ENCODE data around the gene DENND6B. TPM values are rescaled to one million over a fixed set of nuclear protein-coding genes. Genes with fewer than 3 reads are reported as not detected.

DENND6B gene
- total RNA-seq, 1 experiment from 2014 or later = 2.5 TPM

- TF ChIP-seq, protein P1, sequence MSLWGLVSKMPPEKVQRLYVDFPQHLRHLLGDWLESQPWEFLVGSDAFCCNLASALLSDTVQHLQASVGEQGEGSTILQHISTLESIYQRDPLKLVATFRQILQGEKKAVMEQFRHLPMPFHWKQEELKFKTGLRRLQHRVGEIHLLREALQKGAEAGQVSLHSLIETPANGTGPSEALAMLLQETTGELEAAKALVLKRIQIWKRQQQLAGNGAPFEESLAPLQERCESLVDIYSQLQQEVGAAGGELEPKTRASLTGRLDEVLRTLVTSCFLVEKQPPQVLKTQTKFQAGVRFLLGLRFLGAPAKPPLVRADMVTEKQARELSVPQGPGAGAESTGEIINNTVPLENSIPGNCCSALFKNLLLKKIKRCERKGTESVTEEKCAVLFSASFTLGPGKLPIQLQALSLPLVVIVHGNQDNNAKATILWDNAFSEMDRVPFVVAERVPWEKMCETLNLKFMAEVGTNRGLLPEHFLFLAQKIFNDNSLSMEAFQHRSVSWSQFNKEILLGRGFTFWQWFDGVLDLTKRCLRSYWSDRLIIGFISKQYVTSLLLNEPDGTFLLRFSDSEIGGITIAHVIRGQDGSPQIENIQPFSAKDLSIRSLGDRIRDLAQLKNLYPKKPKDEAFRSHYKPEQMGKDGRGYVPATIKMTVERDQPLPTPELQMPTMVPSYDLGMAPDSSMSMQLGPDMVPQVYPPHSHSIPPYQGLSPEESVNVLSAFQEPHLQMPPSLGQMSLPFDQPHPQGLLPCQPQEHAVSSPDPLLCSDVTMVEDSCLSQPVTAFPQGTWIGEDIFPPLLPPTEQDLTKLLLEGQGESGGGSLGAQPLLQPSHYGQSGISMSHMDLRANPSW (CRISPR knock-in tag; conservative IDR thresholded peaks at IDR 0.05; ENCODE audit: low read depth) = no peak
- no peak for TF ChIP-seq ATF1 (CRISPR knock-in tag; IDR thresholded peaks at IDR 0.05)
- TF ChIP-seq, protein P2, sequence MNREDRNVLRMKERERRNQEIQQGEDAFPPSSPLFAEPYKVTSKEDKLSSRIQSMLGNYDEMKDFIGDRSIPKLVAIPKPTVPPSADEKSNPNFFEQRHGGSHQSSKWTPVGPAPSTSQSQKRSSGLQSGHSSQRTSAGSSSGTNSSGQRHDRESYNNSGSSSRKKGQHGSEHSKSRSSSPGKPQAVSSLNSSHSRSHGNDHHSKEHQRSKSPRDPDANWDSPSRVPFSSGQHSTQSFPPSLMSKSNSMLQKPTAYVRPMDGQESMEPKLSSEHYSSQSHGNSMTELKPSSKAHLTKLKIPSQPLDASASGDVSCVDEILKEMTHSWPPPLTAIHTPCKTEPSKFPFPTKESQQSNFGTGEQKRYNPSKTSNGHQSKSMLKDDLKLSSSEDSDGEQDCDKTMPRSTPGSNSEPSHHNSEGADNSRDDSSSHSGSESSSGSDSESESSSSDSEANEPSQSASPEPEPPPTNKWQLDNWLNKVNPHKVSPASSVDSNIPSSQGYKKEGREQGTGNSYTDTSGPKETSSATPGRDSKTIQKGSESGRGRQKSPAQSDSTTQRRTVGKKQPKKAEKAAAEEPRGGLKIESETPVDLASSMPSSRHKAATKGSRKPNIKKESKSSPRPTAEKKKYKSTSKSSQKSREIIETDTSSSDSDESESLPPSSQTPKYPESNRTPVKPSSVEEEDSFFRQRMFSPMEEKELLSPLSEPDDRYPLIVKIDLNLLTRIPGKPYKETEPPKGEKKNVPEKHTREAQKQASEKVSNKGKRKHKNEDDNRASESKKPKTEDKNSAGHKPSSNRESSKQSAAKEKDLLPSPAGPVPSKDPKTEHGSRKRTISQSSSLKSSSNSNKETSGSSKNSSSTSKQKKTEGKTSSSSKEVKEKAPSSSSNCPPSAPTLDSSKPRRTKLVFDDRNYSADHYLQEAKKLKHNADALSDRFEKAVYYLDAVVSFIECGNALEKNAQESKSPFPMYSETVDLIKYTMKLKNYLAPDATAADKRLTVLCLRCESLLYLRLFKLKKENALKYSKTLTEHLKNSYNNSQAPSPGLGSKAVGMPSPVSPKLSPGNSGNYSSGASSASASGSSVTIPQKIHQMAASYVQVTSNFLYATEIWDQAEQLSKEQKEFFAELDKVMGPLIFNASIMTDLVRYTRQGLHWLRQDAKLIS (CRISPR knock-in tag; IDR thresholded peaks at IDR 0.05; ENCODE audit: borderline replicate concordance) = no peak
These were observed 6.0 kb downstream of the DENND6B start (continued) for GRCh38 chr22:50320671-50321325.

DNA sequence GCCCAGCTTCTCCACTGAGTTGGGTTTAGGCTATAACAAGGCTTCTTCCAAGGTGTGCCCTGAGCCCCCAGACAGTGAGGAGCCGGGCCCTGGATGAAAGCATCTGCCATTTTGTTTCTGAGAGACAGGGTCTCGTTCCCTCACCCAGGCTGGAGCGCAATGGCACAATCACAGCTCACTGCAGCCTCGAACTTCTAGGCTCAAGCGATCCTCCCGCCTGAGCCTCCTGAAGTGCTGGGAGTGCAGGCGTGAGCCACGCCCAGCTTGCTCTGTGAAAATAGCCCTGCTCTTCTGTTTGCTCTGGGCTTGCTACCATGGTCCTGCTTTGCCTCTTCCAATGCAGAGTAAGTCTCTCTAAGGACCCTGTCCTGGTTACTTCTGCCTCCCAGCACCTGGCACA, 6.7 kb downstream of the DENND6B start:
- POLR2A ChIA-PET = no interaction called here

More for the DNA sequence above, 6.7 kb downstream of the DENND6B start:
- ATAC-seq (no peak), DNase-seq (ENCODE audit: low spot score) (no peak)
- Mint-ChIP-seq H3K9me3 (no peaks in the 10 kb centered on the region), H3K4me3 (no peak overlapping the region), H3K36me3 (no peaks in the 10 kb centered on the region), H3K27ac (no peak overlapping the region), H3K27me3 (ENCODE audit: low read depth) (peaks cover 7% of the 10 kb centered on the region), H3K4me1 (no peaks in the 10 kb centered on the region)
- TF ChIP-seq FOXP1 (CRISPR knock-in tag; IDR thresholded peaks at IDR 0.05; ENCODE audit: borderline replicate concordance) (no peak), RELA (CRISPR knock-in tag; IDR thresholded peaks at IDR 0.05; ENCODE audit: borderline replicate concordance) (no peak), SOX15 (CRISPR knock-in tag; IDR thresholded peaks at IDR 0.05) (no peak), USF1 (CRISPR knock-in tag; IDR thresholded peaks at IDR 0.05) (no peak), HMGA2 (CRISPR knock-in tag; IDR thresholded peaks at IDR 0.05) (no peak), CBFB (CRISPR knock-in tag; IDR thresholded peaks at IDR 0.05; ENCODE audit: low read depth) (no peak), CDX4 (CRISPR knock-in tag; IDR thresholded peaks at IDR 0.05; ENCODE audit: borderline replicate concordance) (no peak), ATF2 (CRISPR knock-in tag; IDR thresholded peaks at IDR 0.05; ENCODE audit: borderline replicate concordance, low read depth) (no peak), ZNF263 (CRISPR knock-in tag; IDR thresholded peaks at IDR 0.05; ENCODE audit: low read depth) (no peak)
- TF ChIP-seq, protein P3, sequence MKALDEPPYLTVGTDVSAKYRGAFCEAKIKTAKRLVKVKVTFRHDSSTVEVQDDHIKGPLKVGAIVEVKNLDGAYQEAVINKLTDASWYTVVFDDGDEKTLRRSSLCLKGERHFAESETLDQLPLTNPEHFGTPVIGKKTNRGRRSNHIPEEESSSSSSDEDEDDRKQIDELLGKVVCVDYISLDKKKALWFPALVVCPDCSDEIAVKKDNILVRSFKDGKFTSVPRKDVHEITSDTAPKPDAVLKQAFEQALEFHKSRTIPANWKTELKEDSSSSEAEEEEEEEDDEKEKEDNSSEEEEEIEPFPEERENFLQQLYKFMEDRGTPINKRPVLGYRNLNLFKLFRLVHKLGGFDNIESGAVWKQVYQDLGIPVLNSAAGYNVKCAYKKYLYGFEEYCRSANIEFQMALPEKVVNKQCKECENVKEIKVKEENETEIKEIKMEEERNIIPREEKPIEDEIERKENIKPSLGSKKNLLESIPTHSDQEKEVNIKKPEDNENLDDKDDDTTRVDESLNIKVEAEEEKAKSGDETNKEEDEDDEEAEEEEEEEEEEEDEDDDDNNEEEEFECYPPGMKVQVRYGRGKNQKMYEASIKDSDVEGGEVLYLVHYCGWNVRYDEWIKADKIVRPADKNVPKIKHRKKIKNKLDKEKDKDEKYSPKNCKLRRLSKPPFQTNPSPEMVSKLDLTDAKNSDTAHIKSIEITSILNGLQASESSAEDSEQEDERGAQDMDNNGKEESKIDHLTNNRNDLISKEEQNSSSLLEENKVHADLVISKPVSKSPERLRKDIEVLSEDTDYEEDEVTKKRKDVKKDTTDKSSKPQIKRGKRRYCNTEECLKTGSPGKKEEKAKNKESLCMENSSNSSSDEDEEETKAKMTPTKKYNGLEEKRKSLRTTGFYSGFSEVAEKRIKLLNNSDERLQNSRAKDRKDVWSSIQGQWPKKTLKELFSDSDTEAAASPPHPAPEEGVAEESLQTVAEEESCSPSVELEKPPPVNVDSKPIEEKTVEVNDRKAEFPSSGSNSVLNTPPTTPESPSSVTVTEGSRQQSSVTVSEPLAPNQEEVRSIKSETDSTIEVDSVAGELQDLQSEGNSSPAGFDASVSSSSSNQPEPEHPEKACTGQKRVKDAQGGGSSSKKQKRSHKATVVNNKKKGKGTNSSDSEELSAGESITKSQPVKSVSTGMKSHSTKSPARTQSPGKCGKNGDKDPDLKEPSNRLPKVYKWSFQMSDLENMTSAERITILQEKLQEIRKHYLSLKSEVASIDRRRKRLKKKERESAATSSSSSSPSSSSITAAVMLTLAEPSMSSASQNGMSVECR (CRISPR knock-in tag; IDR thresholded peaks at IDR 0.05; ENCODE audit: borderline replicate concordance) = no peak
- TF ChIP-seq, protein P4, sequence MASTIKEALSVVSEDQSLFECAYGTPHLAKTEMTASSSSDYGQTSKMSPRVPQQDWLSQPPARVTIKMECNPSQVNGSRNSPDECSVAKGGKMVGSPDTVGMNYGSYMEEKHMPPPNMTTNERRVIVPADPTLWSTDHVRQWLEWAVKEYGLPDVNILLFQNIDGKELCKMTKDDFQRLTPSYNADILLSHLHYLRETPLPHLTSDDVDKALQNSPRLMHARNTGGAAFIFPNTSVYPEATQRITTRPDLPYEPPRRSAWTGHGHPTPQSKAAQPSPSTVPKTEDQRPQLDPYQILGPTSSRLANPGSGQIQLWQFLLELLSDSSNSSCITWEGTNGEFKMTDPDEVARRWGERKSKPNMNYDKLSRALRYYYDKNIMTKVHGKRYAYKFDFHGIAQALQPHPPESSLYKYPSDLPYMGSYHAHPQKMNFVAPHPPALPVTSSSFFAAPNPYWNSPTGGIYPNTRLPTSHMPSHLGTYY (CRISPR knock-in tag; IDR thresholded peaks at IDR 0.05) = no peak
- TF ChIP-seq, protein P5, sequence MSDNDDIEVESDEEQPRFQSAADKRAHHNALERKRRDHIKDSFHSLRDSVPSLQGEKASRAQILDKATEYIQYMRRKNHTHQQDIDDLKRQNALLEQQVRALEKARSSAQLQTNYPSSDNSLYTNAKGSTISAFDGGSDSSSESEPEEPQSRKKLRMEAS (CRISPR knock-in tag; IDR thresholded peaks at IDR 0.05) = no peak
- CTCF ChIA-PET = interaction anchor here (3.3 kb wide), 1 partner anchor 22 kb away, joined by 14 read pairs; no protein-coding TSS in a partner anchor

Measured in WTC11 (cell line).